NCI-H1092 treated with DMSO at 0.1 percent for 48 hours (cell line): ENCODE data around the gene GCSH.
"Not testable (repeated sequence)": the region's sequence is repeated elsewhere in the genome, so short reads cannot be mapped to it uniquely, and the experiment has no call there.

Source experiments
- DNase-seq: peaks from one replicate; lab custom pipeline; 2025; lab: John Stamatoyannopoulos, UW

GCSH gene

GRCh38 chr16:81095953-81096714 lies at the start of gene GCSH:
GCSH (minus strand) TSS chr16:81096395; CDS start chr16:81096278, 117 bp downstream.
- DNase-seq, result peak; percentile 98

- DNase-seq, result no peak
Measured at GRCh38 chr16:81143921-81144471, 47.8 kb upstream of the GCSH start.

- no peak for DNase-seq
Measured at GRCh38 chr16:81142864-81143263, 46.7 kb upstream of the GCSH start.

- no peak for DNase-seq
Measured at GRCh38 chr16:81140930-81141780, 45.0 kb upstream of the GCSH start.

- no peak for DNase-seq
Measured at GRCh38 chr16:81138831-81139557, 42.8 kb upstream of the GCSH start.

- DNase-seq, result no peak
Measured at GRCh38 chr16:81137754-81138153, 41.6 kb upstream of the GCSH start.

GRCh38 chr16:81136390-81137335 lies 40.5 kb upstream of the GCSH start:
- peak; percentile 40 for DNase-seq

- DNase-seq, result no peak
Measured at GRCh38 chr16:81130126-81130525, 33.9 kb upstream of the GCSH start.

- DNase-seq, result no peak
Measured at GRCh38 chr16:81128726-81129524, 32.7 kb upstream of the GCSH start.

- no peak for DNase-seq
Measured at GRCh38 chr16:81127051-81127450, 30.9 kb upstream of the GCSH start.

GRCh38 chr16:81123092-81123852 lies 27.1 kb upstream of the GCSH start:
- DNase-seq, result no peak

GRCh38 chr16:81121474-81121990 lies 25.3 kb upstream of the GCSH start:
- no peak for DNase-seq

GRCh38 chr16:81117436-81117835 lies 21.2 kb upstream of the GCSH start:
- DNase-seq, result no peak

- DNase-seq, result no peak
Measured at GRCh38 chr16:81116285-81116684, 20.1 kb upstream of the GCSH start.

- DNase-seq, result no peak
Measured at GRCh38 chr16:81112453-81112852, 16.3 kb upstream of the GCSH start.

- not testable (repeated sequence) for DNase-seq
Measured at GRCh38 chr16:81109274-81109673, 13.1 kb upstream of the GCSH start.

GRCh38 chr16:81107511-81107910 lies 11.3 kb upstream of the GCSH start:
- DNase-seq, result no peak

GRCh38 chr16:81106826-81107503 lies 10.8 kb upstream of the GCSH start:
- DNase-seq, result no peak

- DNase-seq, result no peak
Measured at GRCh38 chr16:81105946-81106345, 9.8 kb upstream of the GCSH start.
